ENCODE data around the gene CLNK.

The CLNK gene

DNA sequence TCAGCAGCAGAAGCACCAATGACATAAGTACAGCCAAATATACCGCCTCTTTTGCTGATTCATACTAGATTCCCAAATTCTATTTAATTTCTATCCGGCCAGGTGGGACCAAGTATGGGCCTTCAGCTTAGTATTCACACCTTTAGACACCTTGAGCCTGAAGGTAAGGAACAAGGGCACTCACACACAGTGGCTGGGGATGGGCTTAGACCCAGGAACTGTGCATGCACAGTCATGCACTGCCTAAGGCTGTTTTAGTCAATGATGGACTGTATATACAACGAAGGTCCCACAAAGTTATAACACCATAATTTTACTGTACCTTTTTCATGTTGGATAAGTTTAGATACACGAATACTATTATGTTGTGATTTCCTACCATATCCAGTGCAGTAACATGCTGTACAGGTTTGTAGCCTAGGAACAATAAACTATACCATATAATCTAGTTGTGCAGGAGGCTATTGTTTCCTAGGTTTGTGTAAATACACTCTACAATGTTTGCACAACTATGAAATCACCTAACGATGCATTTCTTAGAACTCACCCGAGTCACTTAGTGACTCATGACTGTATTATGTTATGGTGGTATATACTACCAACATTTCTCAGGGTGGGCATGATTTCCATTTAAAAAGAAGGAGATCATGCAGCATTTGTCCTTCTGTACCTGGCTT lies 9.7 kb upstream of the CLNK start:
- peak; percentile 88 for DNase-seq (ENCODE audit: low read depth)
- H3K4me3 ChIP-seq (ENCODE audit: low read length): no peak overlapping the region
- TF ChIP-seq, protein P1, sequence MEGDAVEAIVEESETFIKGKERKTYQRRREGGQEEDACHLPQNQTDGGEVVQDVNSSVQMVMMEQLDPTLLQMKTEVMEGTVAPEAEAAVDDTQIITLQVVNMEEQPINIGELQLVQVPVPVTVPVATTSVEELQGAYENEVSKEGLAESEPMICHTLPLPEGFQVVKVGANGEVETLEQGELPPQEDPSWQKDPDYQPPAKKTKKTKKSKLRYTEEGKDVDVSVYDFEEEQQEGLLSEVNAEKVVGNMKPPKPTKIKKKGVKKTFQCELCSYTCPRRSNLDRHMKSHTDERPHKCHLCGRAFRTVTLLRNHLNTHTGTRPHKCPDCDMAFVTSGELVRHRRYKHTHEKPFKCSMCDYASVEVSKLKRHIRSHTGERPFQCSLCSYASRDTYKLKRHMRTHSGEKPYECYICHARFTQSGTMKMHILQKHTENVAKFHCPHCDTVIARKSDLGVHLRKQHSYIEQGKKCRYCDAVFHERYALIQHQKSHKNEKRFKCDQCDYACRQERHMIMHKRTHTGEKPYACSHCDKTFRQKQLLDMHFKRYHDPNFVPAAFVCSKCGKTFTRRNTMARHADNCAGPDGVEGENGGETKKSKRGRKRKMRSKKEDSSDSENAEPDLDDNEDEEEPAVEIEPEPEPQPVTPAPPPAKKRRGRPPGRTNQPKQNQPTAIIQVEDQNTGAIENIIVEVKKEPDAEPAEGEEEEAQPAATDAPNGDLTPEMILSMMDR (IDR thresholded peaks at IDR 0.05; ENCODE audit: insufficient read depth, low read depth, low read length, missing control alignments): no peak

DNA sequence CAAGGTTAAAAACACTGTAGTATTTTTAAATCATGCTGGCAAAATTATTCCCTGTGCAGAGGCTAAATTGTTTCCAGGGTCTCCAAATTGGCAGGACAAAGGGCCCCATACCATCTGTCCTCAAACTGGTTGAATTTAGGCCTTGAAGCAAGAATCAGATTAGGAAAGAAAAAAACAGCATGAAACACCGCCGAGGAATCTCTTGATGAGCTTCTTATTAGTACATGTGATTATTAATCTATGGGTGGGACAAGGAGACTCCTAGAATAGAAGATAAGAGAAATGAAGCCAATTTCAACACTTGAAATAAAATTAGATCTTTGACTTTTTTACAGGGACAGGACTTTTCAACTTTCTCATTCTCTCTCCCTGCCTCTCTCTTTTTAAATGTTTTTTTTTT lies 7.1 kb upstream of the CLNK start:
- TF ChIP-seq, protein P1 (IDR thresholded peaks at IDR 0.05; ENCODE audit: insufficient read depth, low read depth, low read length, missing control alignments): no peak

DNA sequence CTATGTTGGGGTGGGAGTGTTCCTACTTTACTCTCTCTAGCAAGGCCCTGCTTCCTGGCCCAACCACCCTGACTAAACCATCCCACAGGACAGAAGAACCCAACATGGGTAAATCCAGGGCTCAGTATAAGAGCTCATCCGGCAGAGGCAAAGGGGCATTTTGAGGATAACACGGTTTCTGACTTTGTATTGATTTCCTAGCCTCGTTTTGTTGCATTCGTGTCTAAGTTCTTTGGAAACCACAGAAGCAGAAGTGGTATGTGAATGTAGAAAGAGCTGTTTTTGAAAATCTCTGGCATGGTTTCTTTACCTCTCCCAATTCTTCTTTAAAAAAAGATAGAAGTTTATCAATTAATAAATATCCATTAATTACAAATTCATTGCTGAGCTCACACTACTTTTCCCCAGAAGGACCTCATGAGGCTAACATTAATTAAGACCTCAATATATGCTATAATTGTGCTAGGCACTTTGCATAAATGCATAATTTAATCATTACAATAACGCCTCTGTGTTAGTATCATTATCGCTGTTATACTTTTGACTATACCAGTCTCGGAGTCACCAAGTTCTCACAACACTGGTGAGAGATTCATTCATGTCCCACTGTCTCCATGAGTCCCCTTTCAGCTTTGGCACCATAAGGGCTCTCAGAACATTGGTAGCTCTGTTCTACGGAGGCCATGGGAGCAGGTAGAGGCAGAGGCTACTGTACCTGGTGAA lies 5.8 kb upstream of the CLNK start:
- DNase-seq (ENCODE audit: low read depth): no peak
- TF ChIP-seq, protein P1 (IDR thresholded peaks at IDR 0.05; ENCODE audit: insufficient read depth, low read depth, low read length, missing control alignments): no peak
- H3K4me3 ChIP-seq (ENCODE audit: low read length): no peak overlapping the region

More for the DNA sequence above, 7.1 kb upstream of the CLNK start:
- no peak for DNase-seq (ENCODE audit: low read depth)
- H3K4me3 ChIP-seq (ENCODE audit: low read length): no peak overlapping the region

DNA sequence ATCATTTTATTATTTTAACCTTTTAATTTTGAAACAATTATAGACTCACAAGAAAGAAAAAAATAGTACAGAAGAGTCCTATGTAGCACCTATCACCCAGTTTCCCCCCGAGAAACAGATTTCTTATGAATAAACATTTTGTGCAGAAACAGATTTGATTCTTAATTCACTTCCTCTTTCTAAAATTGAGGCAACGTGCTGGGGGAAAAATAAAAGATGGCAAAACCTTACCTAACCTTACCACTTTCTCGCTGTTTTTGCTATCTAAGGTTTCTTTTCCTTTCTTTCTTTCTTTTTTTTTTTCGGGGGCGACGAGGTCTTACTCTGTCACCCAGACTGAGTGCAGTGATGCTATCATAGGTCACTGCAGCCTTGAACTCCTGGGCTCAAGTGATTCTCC lies 4.3 kb upstream of the CLNK start:
- no peak for DNase-seq (ENCODE audit: low read depth)
- no peak overlapping the region for H3K4me3 ChIP-seq (ENCODE audit: low read length)
- TF ChIP-seq, protein P1 (IDR thresholded peaks at IDR 0.05; ENCODE audit: insufficient read depth, low read depth, low read length, missing control alignments): no peak

DNA sequence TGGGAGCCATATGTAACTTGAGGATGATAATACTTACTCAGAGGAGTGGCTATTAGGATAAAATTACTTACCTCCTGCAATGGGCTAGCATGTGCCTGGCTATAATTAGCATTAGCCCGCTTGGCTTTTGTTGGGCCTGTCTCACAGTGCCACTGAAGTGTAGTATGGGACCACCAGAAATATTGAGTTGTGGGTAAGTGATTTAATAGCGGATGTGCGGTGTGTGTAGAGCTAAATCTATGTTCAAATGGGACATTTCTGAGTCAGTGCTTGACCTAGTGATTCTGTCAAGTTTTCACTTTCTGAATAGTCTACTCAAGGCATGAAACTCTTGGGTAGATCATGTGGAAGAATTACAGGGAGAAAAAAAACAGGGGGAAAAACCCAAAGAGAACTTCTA lies 3.5 kb upstream of the CLNK start:
- H3K4me3 ChIP-seq (ENCODE audit: low read length): no peak overlapping the region
- TF ChIP-seq, protein P1 (IDR thresholded peaks at IDR 0.05; ENCODE audit: insufficient read depth, low read depth, low read length, missing control alignments): no peak
- no peak for DNase-seq (ENCODE audit: low read depth)

DNA sequence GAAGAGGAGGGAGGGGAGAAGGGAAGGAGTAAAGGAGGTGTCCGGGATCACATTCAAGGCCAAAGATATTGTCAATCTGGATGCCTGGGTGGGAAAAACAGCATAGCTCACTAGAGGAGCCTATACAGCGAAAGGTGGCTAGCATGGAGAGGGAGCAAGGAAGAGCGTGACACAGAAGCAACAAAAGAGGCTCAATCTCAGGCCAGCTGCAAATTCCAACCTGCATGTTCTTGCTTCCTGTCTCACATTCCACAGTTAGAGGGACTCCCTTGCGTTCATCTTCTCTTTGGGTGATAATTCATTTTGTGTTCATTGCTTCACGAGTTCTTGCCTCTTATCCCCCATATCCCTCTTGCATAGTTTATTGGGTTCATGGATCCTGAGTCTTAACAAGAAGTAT lies 3.0 kb upstream of the CLNK start:
- no peak overlapping the region for H3K4me3 ChIP-seq (ENCODE audit: low read length)
- TF ChIP-seq, protein P1 (IDR thresholded peaks at IDR 0.05; ENCODE audit: insufficient read depth, low read depth, low read length, missing control alignments): no peak
- no peak for DNase-seq (ENCODE audit: low read depth)
